SK-N-DZ (cell line): ENCODE results near the gene PIWIL4.
A peak's percentile ranks its signal among the peaks of the same experiment; 100 is the strongest.
"Not testable (repeated sequence)": the region's sequence is repeated elsewhere in the genome, so short reads cannot be mapped to it uniquely, and the experiment has no call there.

Experiments
- DNase-seq: peaks from one replicate; pipeline ENCODE4 v3.0.0-alpha.2; 2015; ENCODE audit warnings: low spot score

The PIWIL4 gene

DNA sequence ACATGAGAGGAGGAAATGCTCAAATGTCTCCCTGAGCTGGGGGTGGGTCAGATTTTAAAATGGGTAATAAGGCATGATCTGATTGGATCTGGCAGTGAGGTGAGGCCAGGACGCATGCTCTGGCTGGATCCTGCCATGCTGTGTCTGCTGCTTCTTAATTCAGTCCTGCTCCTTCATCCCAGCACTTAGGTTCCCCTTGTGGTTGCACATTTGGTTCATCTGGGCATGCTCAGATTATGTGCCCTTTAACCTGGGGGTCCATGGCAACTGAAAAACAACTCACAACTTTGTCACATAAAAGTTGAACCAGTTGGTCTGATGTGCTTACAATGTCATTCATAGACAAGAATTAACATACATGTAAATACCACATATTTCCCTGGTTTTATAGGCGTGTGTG, 67.9 kb downstream of the PIWIL4 start:
- peak; percentile 40 for DNase-seq

DNA sequence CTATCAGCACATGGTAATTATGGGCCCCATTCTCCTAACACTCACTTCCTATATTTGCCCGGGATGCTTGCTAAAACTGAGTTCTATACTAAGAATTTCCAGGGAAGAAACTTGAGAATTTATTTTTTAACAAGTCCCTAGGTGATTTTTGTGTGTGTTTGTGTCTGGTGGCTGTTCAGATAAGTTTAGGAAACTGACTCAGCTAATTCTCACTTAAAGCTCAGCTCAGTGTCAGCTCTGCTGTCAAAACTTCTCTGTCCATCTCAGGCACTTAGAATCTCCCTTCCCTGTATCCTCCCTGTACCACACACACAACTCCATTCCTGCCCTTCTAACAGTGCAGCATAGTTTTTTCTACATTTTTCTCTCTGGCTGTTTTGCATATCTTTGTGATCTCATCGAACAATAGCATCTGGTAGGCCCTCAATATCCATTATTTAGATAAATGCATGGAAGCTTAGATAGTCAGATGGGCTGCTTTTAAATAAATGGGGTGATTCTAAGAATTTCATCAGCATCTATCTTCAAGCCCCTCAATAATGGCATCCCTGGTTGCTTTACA, 69.3 kb downstream of the PIWIL4 start:
- DNase-seq = no peak

DNA sequence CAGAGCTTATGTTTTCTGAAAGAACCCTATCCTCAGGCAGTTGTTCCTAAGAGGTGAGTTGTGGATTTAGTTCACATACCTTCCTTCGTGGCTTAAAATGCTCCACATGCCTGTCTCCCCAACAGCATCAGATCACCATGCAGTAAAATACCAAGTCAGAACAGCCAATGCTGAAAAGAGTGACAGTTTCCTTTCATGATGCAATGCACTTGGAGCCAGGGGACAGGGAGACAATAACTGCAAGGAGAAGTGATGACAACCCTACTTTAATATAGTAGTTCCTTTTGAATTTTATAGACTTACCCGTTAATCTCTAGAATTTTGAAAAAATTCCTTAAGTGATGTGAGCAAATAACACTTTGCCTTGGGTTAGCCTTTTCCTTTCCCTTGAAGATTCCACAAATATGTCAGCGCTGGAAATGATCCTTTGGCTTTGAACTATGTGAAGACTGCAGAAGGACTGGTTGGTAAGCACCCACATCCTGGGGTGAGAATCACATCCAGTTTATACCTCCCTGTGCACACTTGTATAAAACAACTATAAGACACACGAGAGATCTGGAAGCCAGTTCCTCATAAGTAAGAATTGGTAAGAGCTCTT, 71.2 kb downstream of the PIWIL4 start:
- no peak for DNase-seq

DNA sequence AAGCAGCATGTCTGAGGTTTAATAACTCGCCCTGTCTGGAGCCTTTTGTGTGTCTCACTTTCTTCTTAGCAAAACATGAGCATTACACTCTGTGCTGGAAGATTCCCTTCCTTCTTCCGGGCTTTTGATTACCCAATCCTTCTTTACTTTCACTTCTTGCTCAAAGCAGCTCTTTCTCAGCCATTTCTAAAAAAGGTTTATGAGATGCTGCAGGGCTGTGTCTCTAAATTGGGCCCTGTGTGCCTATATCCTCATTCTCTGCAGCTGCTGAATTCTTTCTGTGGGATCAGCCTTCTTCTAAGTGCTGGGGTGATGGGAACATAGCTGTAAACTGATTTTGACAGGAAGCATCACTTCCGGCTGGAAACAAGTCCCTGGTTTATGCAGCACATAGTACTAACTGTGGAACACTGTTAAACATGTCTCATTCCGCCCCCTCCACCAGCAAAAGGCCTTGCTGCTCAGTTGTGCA, 71.8 kb downstream of the PIWIL4 start:
- DNase-seq = no peak

DNA sequence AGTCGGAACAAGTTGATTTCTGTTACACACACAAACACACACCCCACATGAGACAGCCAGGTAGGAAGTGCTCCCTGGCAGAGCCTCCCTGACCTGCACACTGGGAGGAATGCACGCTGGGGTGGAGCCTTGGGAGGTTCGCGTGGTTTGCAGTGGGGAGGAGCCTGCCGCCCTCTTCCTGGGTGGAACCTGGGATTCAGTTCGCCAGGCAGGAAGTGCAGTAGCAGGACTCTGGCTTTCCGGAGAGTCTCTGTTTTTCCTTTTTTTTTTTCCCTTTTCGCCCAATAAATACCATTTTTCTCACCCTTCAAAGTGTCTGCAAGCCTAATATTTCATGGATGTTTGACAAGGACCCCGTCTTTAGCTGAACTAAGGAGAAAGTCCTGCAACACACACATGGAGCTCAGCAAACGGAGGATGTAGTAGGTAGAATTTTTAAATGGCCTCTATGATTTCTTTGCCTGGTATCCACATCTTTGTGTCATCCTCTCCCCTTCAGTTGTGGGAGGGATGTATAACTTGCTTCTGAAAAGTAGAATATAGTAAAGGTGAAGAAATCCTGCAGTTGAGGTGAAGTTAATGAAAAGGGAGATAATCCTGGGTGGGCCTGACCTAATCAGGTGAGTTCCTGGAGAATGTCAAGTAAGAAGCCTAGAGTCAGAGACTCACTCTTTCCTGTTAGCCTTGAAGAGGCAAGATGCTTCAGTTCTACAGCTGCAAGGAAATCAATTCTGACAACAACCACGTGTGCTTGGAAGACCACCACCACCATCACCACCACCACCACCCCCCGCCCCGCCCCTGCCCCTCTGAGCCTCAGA, 72.9 kb downstream of the PIWIL4 start:
- DNase-seq = no peak

DNA sequence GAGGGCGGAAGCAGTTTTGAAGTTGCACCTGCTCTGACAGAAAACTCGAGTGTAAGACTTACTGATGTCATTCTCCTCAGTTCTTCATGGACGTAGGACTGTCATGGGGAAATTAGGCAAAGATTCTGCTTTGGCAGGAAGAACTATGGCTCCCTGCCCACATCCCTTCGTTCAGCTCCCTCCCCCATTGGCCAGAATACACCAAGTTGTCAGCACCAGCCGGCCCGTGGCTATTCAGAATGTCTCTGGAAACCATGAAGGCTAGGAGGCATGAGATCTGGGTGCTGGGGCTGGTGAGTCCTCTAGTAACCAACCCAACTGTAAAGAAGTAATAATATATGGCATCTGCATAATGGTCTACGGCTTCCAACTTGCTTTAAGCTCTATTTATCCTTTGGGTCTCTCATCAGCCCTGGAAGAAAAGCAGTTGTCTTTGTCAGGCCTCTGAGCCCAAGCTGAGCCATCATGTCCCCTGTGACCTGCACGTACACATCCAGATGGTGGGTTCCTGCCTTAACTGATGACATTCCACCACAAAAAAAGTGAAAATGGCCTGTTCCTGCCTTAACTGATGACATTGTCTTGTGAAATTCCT, 74.1 kb downstream of the PIWIL4 start:
- no peak for DNase-seq

DNA sequence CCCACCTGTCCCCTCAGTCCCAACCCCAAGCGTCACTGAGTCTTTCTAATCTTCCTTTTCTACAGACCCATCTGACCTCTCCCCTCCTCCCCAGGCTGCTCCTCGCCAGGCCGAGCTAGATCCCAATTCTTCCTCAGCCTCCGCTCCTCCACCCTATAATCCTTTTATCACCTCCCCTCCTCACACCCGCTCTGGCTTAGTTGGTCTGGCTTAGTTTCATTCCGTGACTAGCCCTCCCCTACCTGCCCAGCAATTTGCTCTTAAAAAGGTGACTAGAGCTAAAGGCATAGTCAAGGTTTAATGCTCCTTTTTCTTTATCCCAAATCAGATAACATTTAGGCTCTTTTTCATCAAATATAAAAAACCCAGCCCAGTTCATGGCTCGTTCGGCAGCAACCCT, 76.0 kb downstream of the PIWIL4 start:
- DNase-seq = not testable (repeated sequence)

DNA sequence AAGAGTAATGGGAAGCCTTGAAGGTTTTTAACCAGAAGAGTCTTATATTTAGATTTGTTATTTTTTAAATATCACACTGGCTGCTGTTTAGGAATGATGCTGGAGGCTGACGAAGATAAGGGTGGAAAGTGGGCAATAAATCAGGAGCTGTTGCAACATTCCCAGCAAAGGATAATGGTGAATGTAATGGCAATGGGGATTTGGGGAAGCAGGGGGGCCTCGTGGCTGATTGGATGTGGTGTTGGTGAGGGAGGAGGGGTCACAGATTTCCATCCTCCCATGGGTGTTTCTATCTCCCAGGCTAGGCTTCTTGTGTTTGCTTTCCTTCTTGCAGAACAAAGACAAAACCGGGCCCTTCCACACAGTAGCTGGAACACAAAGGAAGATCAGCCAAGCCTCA, 80.8 kb downstream of the PIWIL4 start:
- DNase-seq = no peak

DNA sequence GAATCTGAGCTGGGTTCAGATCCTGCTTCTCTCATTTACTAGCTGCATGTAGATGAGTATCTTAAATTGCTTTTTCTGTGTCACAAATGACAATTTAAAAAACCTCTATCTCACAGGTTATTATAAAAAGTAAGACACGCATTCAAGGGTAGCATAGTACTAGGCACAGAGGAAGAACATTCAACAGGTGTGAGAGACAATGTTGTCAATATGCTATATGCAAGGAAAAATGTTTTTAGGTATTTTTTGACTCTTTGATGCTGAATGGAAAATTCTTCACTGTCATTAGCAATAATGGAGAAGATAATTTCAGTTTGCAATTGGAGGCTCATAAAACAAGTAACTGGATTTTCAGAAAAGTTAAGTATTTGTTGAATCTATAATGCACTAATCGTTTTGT, 81.6 kb downstream of the PIWIL4 start:
- DNase-seq = no peak

DNA sequence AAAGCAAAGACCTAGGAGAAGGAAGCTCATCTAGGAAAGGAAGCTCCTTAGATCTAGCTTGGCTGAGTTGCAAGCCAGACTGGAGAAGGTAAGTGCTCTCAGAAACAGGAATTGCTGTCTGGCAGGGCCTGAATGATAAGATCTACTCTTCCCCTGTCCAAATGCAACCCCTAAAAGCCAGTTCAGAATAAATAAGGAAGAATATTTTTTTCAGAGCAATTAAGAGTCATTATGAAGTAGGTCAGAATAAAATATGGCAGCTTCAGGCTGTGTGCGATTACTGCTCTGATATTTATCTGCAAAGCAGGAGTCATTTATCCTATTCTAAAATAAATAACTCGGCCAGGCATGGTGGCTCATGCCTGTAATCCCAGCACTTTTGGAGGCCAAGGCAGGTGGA, 82.1 kb downstream of the PIWIL4 start:
- peak; percentile 93 for DNase-seq

DNA sequence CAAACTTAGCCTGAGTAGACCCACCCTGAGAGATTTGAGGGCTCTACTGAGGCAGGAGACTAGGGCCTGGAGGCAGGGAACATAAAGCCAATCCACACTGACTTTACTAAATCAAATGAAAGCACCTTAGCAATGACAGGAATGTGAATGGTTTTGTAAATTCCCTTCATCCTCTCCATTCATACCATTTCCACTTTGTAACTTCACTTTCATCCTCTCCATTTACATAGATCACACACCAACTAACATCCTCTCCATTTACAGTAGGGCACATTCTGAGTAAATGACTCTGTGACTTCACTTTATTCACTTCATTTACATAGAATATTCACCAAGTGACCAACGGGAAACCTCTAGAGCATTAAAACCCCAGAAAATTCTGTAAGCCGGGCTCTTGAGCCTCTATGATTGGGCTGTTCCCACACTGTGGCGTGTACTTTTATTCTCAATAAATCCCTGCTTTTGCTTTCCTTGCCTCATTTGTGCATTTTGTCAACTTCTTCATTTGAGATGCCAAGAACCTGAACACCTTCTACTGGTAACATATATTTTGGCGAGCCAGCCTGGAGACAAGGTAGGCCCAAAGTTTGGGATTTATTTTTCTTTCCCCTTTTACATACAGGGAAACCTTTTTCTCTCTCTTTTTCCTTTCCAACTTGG, 82.9 kb downstream of the PIWIL4 start:
- no peak for DNase-seq

DNA sequence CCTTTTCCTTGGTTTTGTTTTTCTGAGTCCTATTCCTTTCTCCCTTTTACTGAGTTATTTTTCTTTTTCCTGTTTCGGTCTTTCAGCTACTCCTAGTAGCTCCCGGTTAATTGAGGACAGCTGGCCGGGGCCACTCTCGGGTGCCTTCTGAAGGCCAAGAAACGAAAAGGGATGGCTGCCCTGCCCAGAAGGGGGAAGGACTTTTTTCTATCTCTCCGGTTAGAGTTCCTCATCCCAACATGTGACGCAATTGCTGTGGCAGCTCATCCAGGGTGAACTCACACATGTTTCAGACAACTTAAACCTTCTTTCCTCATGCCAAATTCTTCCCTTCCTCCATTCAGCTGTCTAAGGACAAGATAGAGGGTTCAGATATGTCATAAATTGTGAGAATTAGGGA, 83.6 kb downstream of the PIWIL4 start:
- no peak for DNase-seq

DNA sequence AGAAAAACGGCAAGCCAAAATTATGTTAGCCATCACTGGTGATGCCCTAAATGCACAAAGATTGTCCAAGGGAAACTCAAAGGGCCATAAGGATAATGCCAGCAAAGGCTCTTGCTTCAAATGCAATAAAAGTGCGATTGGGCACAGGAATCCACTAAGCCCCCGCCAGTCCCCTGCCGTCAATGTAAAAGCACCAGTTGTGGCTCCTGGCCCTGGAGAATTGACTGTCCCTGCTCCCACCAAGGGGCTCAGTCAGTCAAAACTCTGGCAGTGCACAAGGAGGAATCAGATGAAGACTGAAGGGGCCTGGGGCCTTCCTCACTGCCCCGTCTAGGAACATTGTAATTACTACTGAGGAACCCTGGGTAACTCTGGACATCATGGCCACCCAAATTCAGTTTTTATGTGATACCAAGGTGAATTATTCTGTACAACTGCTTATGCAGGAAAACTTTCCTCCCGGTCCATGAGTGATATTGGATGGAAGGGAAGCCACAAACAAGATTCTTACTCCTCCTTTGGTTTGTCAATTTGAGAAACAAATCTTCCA, 85.6 kb downstream of the PIWIL4 start:
- DNase-seq = no peak

DNA sequence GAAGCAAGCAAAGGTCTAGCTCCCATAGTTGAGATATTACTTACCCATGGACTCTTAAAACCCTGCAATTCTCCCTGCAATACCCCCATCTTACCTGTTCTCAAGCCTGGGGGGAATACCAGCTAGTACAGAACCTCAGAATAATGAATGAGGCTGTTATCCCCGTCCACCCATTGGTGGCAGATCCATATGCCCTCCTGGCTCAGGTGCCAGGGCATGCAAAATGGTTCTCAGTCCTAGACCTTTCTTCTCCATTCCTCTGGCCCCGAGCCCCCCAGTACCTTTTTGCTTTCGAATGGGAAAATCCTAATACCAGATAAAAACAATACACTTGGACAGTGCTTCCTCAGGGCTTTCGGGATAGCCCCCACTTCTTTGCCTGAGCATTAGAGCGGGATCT, 86.4 kb downstream of the PIWIL4 start:
- no peak for DNase-seq

DNA sequence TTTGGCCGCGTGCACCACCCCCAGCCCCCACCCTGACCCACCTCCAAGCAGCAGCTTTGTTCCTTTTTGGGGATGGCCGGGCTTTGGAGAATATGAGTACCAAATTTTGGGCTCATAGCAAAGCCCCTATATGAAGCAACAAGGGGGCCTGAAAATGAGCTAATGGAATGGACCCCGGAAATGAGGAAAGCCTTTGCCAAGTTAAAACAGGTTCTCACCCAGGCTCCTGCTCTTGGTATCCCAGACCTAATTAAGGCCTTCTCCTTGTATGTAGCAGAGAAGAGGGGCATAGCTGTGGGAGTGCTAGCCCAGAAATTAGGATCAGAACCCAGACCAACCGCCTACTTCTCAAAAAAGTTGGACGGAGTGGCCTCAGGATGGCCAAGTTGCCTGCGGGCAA, 87.0 kb downstream of the PIWIL4 start:
- DNase-seq = no peak

DNA sequence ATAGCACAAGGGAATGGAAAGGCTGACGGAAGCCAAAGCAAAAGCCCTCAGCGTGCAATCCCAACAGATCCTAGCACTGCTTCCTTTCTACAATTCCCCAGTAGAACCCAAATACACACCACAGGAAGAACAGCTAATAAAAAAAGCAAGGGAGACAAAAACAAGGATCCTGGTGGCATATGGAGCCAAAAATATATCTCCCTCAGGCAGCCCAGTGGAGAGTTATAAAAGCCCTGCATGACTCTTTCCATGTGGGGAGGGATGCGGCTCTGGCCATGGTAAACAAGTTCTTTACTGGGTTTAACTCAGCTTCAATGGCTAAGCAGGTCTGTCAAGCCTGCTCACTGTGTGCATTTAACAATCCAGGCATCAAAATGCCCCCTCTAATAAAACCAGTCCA, 88.1 kb downstream of the PIWIL4 start:
- no peak for DNase-seq

DNA sequence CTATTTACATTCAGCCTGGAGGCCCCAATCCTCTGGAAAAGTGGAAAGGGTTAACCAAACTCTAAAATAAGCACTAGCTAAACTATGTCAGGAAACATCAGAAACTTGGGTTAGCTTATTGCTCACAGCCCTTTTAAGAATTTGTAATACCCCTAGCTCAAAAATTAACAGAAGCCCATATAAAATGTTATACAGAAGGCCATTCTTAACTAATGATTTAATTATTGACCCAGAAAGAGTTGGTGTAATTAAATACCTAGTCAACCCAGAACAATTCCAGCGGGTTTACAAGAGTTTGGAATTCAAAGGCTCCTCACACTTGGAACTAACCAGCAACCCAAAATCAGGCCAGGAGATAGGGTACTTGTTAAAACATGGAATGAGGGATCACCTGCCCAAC, 88.8 kb downstream of the PIWIL4 start:
- no peak for DNase-seq

DNA sequence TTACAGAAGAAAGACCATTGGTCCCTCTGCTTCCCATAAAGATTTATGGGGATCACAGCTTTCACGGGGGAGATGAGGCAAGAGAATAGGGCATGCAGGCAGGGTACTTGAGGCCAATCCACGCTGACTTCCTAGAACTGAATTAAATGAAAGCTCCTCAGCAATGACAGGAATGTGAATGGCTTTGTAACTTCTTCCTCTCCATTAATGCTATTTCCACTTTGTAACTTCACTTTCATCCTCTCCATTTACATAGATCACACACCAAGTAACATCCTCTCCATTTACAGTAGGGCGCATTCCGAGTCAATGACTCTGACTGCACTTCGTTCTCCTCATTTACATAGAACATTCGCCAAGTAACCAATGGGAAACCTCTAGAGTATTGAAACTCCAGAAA, 89.8 kb downstream of the PIWIL4 start:
- DNase-seq = no peak

DNA sequence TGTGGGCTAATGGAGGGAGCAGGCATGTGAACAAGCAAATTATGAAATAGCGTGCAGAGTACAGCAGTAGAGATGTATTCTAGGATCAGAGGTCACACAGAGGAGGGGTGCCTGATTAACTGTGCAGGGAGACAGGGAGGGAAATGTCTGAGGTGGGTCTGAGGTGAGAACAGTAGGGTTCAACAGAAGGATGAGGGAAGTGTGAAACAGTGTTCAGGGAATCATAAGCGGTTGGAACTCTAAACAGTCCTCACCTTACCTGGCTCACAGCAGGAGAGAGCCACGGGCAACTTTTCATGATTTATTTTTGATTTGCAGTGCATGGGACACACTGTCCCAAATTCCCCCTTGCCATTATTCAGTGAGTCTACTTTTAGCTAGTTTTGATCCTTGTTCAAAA, 90.5 kb downstream of the PIWIL4 start:
- DNase-seq = no peak

DNA sequence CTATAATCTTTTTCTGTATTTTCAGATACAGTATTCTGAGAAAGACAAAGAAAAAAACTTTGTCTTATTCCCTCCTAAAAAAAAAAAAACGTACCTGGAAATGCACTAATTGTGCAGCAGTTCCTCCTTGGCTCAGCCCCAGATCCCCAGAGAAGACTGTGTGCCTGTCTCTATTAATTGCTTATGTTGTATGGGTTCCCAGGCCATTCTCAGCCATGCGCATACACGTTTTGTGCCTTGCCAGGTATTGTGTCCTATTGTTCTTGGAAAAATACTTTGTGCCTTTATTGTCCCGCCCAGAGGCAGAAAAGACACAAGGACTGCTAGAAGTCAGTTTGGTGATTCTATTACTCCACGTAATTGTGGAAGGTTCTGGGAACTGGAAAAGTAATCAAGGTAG, 91.2 kb downstream of the PIWIL4 start:
- no peak for DNase-seq

DNA sequence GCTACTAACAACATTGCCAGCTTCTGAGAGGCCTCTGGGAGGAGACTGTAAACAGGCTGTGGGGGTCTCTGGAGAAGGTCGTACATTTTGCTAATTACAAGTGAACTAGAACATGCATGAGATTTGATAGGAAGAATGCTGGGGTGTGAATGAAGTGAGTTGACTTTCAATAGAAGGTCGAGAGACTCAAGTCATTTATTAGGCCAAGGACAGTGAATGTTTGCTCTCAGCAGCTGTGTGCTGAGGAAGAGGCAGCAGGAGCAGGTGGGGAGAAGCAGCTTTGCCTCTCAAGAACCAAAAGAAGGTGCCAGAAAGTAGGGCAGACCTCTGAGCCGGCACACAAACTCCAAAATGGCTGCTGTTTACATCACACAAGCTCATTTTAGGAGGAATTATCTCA, 91.7 kb downstream of the PIWIL4 start:
- no peak for DNase-seq

DNA sequence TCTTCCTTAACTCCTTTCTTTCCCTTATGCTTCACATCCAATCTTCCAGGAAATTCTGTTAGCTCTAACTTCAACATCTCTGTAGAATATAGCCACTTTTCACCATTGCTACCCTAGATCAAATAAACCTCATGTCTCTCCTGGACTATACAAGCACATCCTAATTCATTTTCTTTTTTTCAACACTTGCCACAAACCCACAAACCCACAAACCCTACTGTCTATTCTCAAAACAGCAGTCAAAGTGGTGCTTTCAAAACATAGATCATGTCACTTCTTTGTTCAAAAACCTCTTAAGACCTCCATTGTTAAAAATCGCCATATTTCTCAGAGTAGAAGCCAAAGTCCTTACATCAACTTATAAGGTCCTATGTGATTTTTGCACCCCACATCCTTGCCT, 94.3 kb downstream of the PIWIL4 start:
- DNase-seq = no peak
